CD4-positive, CD25-positive, alpha-beta regulatory T cell (primary cell): ENCODE data around the gene XAGE1B. TPM values are rescaled to one million over a fixed set of nuclear protein-coding genes. Genes with fewer than 3 reads are reported as not detected.
"Not testable (repeated sequence)": the region's sequence is repeated elsewhere in the genome, so short reads cannot be mapped to it uniquely, and the experiment has no call there.

Source experiments
- ATAC-seq, 2 donors: fragments of 150-1000 bp; cut with Tn5 transposase; one replicate each; pipeline ENCODE4 v1.10.0; 2021; ENCODE audit warnings: low read depth in 2 of 2, moderate number of reproducible peaks in 2 of 2, moderate library complexity in 1 of 2
- DNase-seq, 3 donors: peaks; one replicate each; pipeline versions ENCODE4 v3.0.0 to v3.0.0-alpha.2; 2012 to 2022; ENCODE audit warnings: mixed read lengths in 1 of 3
- H3K27ac ChIP-seq: one replicate; pipeline ENCODE4 v1.7.0; 2013; ENCODE audit warnings: mild to moderate bottlenecking, low read length; ENCODE audit not compliant: insufficient read depth, poor library complexity, severe bottlenecking
- H3K27me3 ChIP-seq: one replicate; pipeline ENCODE4 v1.7.0; 2013; ENCODE audit warnings: low read length; ENCODE audit not compliant: control insufficient read depth, insufficient read depth
- H3K36me3 ChIP-seq: one replicate; pipeline ENCODE4 v1.7.0; 2013; ENCODE audit warnings: mild to moderate bottlenecking, low read length, moderate library complexity; ENCODE audit not compliant: control insufficient read depth, insufficient read depth
- H3K4me1 ChIP-seq: 2 replicates; pipeline ENCODE4 v1.7.0; 2013; ENCODE audit warnings: mild to moderate bottlenecking, low read length; ENCODE audit not compliant: insufficient read depth, control insufficient read depth, poor library complexity, severe bottlenecking
- H3K4me3 ChIP-seq: one replicate; pipeline ENCODE4 v1.7.0; 2013; ENCODE audit warnings: low read depth, mild to moderate bottlenecking, low read length, moderate library complexity
- H3K9me3 ChIP-seq, 2 experiments: 1 replicate in 1 of 2; 2 replicates in 1 of 2; pipeline ENCODE4 v1.7.0; 2013; ENCODE audit warnings: low read length in 2 of 2, mild to moderate bottlenecking in 1 of 2, moderate library complexity in 1 of 2; ENCODE audit not compliant: control insufficient read depth in 2 of 2
- H3K27ac Mint-ChIP-seq, 3 donors: one replicate each; pipeline ENCODE4 v1.8.0; 2020 to 2022; ENCODE audit warnings: mild to moderate bottlenecking in 3 of 3, mixed read lengths in 3 of 3, moderate library complexity in 2 of 3
- H3K27me3 Mint-ChIP-seq: one replicate; pipeline ENCODE4 v1.8.0; 2022; ENCODE audit warnings: mild to moderate bottlenecking, mixed read lengths
- H3K36me3 Mint-ChIP-seq: one replicate; pipeline ENCODE4 v1.8.0; 2020; ENCODE audit warnings: mixed read lengths
- H3K4me1 Mint-ChIP-seq, 4 donors: one replicate each; pipeline ENCODE4 v1.8.0; 2020 to 2022; ENCODE audit warnings: mixed read lengths in 4 of 4, mild to moderate bottlenecking in 1 of 4
- H3K4me3 Mint-ChIP-seq, 4 donors: one replicate each; pipeline ENCODE4 v1.8.0; 2020 to 2022; ENCODE audit warnings: mild to moderate bottlenecking in 4 of 4, mixed read lengths in 4 of 4, moderate library complexity in 3 of 4
- H3K9me3 Mint-ChIP-seq, 7 donors: one replicate each; pipeline ENCODE4 v1.8.0; 2020 to 2022; ENCODE audit warnings: mixed read lengths in 7 of 7, mild to moderate bottlenecking in 3 of 7, moderate library complexity in 2 of 7
- polyA plus RNA-seq, 4 donors: library from polyadenylated mRNA; unstranded; fragments of 300-500 nt; fragmentation: Illumina TruSeq; gene quantifications; one replicate each; pipeline ENCODE4 v1.2.3, GENCODE V29; 2021
- total RNA-seq: library from RNA; stranded (reverse); gene quantifications from one replicate; pipeline ENCODE4 v1.2.3, GENCODE V29; 2022

Gene XAGE1B
- total and polyA plus RNA-seq, 5 donors from 2014 or later = not detected

DNA sequence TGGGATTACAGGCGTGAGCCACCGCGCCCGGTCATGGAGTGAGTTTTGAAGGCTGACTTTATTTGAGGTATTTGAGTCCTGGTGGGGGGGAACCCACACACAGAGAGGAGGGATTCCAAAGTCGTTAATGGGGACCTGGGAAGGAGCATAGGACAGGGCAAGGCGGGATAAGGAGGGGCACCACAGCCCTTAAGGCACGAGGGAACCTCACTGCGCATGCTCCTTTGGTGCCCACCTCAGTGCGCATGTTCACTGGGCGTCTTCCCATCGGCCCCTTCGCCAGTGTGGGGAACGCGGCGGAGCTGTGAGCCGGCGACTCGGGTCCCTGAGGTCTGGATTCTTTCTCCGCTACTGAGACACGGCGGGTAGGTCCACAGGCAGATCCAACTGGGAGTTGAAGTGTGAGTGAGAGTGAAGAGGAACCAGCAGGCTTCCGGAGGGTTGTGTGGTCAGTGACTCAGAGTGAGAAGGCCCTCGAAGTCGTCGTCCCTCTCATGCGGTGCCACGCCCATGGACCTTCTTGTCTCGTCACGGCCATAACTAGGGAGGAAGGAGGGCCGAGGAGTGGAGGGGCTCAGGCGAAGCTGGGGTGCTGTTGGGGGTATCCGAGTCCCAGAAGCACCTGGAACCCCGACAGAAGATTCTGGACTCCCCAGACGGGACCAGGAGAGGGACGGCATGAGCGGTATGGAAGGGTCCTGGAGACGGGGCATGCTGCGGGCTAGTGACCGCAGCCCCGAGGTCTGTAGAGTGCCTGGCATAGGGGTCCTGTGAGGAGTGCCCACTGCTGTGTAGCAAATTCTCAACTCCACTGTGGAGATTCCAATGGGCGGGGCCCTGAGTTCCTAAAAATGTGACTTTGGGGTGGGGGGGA lies 21.1 kb downstream of the XAGE1B start, which contains the start of gene XAGE1A:
Gene XAGE1A (plus strand): TSS at position 264 of the 874 bp plus-strand sequence. CDS start 1,554 bp downstream, outside the sequence.
- H3K36me3 ChIP-seq, H3K4me3 Mint-ChIP-seq, ATAC-seq, H3K27me3 ChIP-seq, H3K4me1 Mint-ChIP-seq, H3K27ac ChIP-seq, H3K9me3 ChIP-seq, H3K9me3 Mint-ChIP-seq, H3K27ac Mint-ChIP-seq, H3K27me3 Mint-ChIP-seq, H3K36me3 Mint-ChIP-seq, DNase-seq, H3K4me3 ChIP-seq, H3K4me1 ChIP-seq: not testable (repeated sequence)

- not testable (repeated sequence) for H3K27ac ChIP-seq, H3K4me3 Mint-ChIP-seq
These were observed 45.6 kb downstream of the XAGE1B start for GRCh38 chrX:52471301-52471700.

More at GRCh38 chrX:52471301-52471700, 45.6 kb downstream of the XAGE1B start:
- not testable (repeated sequence) for H3K4me1 ChIP-seq, H3K4me3 ChIP-seq, H3K9me3 ChIP-seq, H3K27me3 ChIP-seq, H3K27me3 Mint-ChIP-seq, H3K36me3 Mint-ChIP-seq, H3K27ac Mint-ChIP-seq, DNase-seq, H3K4me1 Mint-ChIP-seq, H3K36me3 ChIP-seq, H3K9me3 Mint-ChIP-seq, ATAC-seq

Other genes starting within 250 kb of the XAGE1B start
- not detected for gene XAGE2, start 148.0 kb downstream of the XAGE1B start, total RNA-seq
- gene XAGE2, start 148.0 kb downstream of the XAGE1B start, polyA plus RNA-seq = not detected
- not detected for gene XAGE1A, start 21.3 kb downstream of the XAGE1B start, total RNA-seq
- gene XAGE1A, start 21.3 kb downstream of the XAGE1B start, polyA plus RNA-seq = not detected
- gene SSX7, start 137.8 kb upstream of the XAGE1B start, total RNA-seq = not detected
- not detected for gene SSX7, start 137.8 kb upstream of the XAGE1B start, polyA plus RNA-seq
- gene SSX2, start 190.1 kb upstream of the XAGE1B start, total RNA-seq = not detected
- not detected for gene SSX2, start 190.1 kb upstream of the XAGE1B start, polyA plus RNA-seq
- gene SSX2B, start 234.2 kb upstream of the XAGE1B start, total RNA-seq = not detected
- gene SSX2B, start 234.2 kb upstream of the XAGE1B start, polyA plus RNA-seq = not detected